Activated T-cell treated with anti-CD3 and anti-CD28 coated beads for 24 hours (primary cell): ENCODE data around the gene TNRC6B.
"Not testable (repeated sequence)": the region's sequence is repeated elsewhere in the genome, so short reads cannot be mapped to it uniquely, and the experiment has no call there.

ENCODE experiments used
- DNase-seq: peaks from one replicate; pipeline ENCODE4 v3.0.0-alpha.2; 2020; ENCODE audit warnings: low read depth

Gene TNRC6B

DNA sequence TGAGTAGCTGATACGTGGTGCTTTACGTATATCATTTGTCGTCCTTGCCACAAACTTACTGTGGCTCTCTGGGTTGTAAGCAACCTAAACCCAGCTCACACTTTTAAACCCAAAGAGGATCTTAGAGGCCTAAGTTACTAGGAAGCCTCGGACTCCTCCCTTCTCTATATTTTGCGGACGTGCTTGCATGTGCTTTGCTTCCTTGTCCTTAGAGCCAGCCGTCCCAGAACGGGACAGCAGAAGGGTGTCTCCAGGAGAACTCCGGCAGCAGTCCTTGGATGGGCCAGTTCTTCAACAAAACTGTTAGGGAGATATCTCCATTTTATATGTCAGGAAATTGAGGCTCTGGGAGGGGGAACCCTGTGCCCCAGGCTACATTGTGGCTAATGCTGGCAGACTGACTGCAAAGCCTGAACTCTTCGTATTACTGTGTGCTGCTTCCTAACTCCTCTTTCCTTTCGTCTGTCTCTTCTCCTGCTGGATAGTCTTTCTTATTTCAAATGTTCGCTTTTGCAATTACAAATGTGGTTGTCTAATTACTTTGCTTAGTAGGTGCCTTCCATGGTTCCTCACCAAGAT, 33.8 kb downstream of the TNRC6B start:
- DNase-seq: no peak

DNA sequence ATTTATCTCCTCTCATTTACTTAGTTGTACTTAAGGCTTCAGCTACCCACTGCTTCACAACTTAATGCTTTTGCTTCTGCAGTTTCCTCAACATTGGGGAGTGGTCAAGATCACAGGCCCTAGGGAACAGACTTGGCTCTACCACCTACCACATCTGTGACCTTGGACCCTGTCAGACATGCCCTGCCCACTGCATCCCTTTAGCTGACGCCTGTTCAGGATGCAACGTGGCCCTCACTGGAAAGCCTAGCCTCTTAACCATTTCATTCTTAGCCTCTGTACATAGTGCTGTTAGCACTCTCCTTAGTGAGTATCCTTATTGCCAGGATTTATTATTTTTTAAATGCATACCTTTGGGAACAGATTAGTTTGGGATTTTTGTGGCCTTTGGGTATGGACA, 34.4 kb downstream of the TNRC6B start:
- no peak for DNase-seq

- DNase-seq: no peak
Observed at GRCh38 chr22:40213478-40213877, 35.8 kb downstream of the TNRC6B start.

- no peak for DNase-seq
Observed at GRCh38 chr22:40215266-40215665, 37.5 kb downstream of the TNRC6B start.

GRCh38 chr22:40216041-40216756, 38.5 kb downstream of the TNRC6B start:
- no peak for DNase-seq

GRCh38 chr22:40218152-40218551, 40.4 kb downstream of the TNRC6B start:
- no peak for DNase-seq

DNA sequence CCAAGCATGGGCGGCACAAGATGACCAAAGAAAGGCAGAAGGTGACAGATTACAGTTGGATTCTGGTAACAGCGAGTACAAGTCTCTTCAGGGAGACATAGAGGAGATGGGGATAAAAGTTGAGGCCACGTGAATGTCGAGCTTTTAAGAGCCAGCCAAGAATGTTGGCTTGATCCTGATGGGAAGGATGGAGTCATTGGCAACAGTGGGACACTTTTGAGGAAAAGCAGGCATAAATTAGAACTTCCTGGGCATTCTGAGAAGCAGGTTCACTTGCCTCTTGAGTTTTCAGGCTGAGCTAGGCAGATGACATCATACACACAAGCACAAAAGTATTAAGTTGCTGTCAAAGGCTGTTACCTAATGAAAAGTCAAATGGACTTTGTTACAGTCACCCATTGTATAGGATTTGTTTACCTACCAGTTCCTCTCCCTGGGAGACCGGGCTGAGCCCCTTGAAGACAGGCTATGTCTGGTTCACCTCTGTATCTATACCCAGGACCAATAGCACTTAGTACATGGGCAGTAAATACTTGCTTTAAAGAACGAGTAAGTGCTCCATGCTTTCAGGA, 41.1 kb downstream of the TNRC6B start:
- no peak for DNase-seq

GRCh38 chr22:40220316-40221054, 42.8 kb downstream of the TNRC6B start:
- no peak for DNase-seq

DNA sequence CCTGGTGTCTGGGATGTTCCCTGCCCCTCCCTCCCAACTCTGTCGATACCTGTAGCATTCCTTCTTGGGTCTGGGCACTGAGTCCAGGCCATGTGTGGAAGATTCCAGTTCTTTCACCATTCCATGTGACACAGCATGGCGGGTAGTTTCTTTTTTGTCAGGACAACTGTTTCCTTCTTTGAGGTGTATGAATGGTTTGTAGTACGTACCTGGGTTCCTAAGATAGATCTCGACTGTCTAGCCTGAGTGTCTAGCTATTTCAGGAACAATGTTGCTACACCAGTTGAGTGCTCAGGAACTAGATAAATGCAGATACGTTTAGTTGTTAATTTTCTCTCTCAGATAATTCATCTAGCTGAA, 43.3 kb downstream of the TNRC6B start:
- DNase-seq: no peak

GRCh38 chr22:40222979-40223378, 45.3 kb downstream of the TNRC6B start:
- not testable (repeated sequence) for DNase-seq

DNA sequence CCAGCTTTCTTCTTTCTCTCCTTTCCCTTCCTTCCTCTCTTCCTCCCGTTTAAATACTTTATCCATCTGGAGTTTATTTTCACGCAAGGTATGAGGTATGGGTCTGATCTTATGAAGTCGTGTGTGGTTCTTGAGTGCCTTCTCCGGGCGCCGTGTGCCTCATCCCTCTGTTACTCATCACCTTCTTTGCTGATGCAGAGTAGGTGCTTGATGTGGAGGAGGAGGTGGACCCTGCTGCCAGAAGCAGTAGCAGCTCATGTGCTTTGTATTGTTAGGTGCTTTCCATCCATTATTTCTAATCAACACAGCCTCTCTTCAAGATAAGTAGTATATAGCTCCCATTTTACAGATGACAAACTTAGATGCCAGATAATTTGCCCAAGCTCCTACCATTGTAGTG, 47.0 kb downstream of the TNRC6B start:
- DNase-seq: peak; percentile 41

GRCh38 chr22:40226620-40227019, 48.9 kb downstream of the TNRC6B start:
- no peak for DNase-seq

DNA sequence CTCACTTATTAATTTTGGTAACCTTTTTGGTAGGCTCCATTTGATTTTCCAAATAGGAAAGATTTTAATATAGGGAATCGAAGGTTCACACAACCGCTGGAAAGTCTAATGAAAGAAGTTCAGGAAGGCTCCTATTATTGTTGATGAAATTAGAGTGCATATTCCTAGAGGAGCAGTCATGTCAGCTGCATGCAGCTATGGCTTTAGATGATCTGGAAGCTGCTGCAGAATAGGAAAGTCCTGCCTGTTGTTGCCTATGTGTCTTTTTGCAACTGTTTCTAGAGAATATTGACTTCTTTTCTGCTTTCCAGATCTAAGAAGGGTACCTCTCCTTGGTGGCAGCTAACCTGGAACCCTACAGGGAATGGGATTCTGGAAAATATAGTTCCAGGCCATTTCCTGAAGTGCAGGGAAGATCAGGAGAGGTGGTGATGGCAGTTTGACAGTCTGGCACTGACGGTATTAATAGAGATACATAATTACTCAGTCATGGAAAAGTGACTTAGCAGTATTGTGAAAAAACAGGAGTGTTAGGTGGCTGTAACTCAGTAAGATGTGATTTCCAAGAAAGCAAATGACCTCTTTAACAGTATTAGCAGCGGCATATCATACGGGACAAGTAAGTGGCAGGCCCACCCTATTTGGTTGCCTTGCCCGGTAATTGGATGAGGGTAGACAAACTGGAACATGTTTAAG, 54.0 kb downstream of the TNRC6B start:
- no peak for DNase-seq

DNA sequence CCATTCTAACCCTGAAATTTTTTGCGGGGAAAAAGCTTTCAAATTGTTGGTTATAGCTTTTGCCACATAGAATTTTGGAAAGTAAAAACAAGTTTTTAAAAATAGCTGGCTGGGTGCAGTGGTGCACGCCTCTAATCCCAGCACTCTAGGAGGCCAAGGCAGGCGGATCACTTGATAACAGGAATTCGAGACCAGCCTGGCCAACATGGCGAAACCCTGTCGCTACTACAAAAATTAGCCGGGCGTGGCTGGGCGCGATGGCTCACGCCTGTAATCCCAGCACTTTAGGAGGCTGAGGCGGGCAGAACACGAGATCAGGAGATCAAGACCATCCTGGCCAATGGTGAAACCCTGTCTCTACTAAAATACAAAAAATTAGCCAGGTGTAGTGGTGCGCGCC, 54.9 kb downstream of the TNRC6B start:
- DNase-seq: no peak

GRCh38 chr22:40233886-40234285, 56.2 kb downstream of the TNRC6B start:
- DNase-seq: no peak

- no peak for DNase-seq
Observed at GRCh38 chr22:40234658-40235057, 56.9 kb downstream of the TNRC6B start.

DNA sequence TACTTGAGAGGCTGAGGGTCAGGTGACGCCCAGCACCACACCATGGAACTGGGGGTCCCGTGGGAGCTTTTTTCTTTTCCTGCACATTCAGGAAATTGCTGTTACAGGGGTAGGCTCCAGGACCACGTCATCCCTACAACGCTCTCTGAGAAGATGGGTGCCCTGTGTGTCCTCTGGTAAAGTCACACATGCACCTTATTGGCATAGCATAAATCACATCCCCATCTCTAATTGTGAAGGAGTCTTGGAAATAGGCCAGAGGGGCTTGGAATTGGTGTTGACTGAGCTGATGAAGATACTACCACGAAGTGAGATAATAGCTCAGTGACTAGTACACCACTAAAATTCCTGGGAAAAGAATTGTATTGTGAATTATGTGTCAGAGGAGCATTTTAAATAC, 57.6 kb downstream of the TNRC6B start:
- no peak for DNase-seq

DNA sequence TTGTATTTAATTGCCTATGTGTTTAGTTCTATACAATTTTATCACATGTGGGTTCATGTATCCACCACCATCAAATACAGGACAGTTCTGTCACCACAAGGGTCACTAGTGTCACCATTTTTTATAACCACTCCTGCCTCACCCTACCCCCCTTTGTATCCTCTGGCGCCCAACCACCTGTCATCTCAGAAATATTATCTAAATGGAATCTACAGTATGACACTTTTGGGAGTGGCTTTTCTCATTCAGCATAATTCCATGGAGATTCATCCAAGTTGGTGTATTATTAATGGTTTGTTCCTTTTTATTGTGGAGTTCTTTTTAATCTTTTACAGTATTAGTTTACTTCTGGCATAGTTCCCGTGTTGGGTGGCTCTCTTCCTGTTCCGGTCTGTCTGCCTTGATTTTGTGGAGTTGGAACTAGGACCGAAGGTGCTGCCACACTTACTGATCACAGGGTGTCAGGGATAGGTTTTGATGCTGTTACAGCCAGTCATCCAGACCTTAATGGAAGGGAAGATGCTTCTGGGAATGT, 58.5 kb downstream of the TNRC6B start:
- DNase-seq: no peak

GRCh38 chr22:40237241-40237640, 59.5 kb downstream of the TNRC6B start:
- DNase-seq: no peak

DNA sequence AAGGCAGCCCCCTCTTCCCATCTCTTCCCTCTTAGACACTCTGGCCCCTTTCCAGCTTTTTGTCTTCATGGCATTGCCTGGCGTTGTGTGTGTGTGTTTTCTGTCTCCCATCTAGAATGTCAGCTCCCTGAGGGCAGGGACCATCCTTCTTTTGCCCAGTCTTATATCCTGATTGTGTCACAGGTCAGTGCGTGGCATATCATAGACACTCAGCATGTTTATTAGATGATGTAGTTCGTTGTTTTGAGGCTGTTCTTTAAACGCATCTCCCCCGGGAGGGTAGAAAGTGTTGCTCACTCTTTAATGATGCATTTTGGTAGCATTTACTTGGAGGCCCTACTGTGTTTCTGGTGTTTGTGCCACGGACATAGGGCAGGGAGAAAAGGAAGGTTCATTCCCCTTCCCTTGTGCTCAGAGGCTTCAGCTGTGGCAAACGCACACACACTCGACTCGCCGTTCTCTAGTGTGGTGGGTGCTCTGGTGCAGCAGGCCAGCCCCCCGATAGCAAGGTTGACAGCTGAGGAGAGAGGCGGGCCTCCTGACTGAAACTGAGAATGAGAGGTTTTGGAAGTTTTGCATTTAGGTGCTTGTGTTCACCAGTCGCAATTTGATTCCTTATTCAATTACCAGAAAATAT, 60.2 kb downstream of the TNRC6B start:
- no peak for DNase-seq

DNA sequence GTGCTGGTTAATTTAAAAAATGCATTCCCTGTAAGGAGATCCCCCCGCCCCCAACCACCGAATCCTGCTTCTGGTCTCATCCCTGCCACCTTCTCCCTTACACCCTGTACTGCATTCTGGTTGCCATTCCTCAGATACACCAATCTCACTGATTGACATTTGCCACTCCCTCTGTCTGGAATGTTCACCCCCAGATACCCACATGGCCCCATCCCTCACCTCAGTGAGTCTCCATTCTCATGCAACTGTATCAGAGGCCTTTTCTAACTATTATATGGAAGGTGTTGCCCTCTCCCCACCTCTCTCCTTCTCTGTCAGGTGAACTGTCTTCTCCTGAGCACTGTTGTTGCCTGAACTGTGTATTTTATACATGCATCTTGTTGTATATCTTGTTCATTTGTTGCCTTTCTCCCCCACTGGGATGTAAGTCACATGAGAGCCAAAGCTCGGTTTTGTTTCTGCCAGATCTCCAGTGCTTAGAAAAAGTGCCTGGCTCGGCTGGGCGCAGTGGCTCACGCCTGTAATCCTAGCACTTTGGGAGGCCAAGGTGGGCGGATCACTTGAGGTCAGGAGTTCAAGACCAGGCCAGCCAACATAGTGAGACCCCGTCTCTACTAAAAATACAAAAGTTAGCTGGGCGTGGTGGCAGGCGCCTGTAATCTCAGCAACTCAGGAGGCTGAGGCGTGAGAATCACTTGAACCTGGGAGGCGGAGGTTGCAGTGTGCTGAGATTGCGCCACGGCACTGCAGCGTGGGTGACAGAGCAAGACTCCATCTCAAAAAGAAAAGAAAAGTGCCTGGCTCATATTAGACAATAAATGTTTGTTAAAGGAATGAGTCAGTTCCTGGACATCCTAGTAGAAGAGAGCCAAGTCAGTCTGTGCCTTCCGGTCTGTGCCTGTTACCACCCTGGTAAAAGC, 61.0 kb downstream of the TNRC6B start:
- DNase-seq: no peak
